GM06990 (cell line): ENCODE data around the gene DUSP21.
"Not testable (repeated sequence)": the region's sequence is repeated elsewhere in the genome, so short reads cannot be mapped to it uniquely, and the experiment has no call there.

Source experiments
- DNase-seq: peaks from one replicate; pipeline ENCODE4 v3.0.0-alpha.2; 2011; ENCODE audit not compliant: insufficient read length; ENCODE audit errors: extremely low read depth
- H3K27me3 ChIP-seq: replicated peaks from 2 replicates; pipeline ENCODE4 v1.6.0; 2011; ENCODE audit warnings: low read length; ENCODE audit not compliant: control insufficient read depth, insufficient read depth
- H3K36me3 ChIP-seq: 2 replicates; pipeline ENCODE4 v1.5.1; 2011; ENCODE audit warnings: low read length; ENCODE audit not compliant: control insufficient read depth, insufficient read depth
- H3K4me3 ChIP-seq: replicated peaks from 2 replicates; pipeline ENCODE4 v1.5.1; 2011; ENCODE audit warnings: low read depth, mild to moderate bottlenecking, control low read depth, low read length
- CTCF ChIP-seq: IDR thresholded peaks from 2 replicates; pipeline ENCODE4 v1.5.1; 2011; ENCODE audit warnings: low read length, control low read depth, mild to moderate bottlenecking, inconsistent platforms; ENCODE audit not compliant: insufficient read depth, poor library complexity, severe bottlenecking

The DUSP21 gene

GRCh38 chrX:44822601-44823000 is 21.2 kb upstream of the DUSP21 start:
- no peaks in the 10 kb centered on the region for H3K27me3 ChIP-seq
- H3K36me3 ChIP-seq = no peaks in the 10 kb centered on the region
- TF ChIP-seq CTCF = no peak
- no peak for DNase-seq
- H3K4me3 ChIP-seq = no peak overlapping the region

- H3K27me3 ChIP-seq, H3K4me3 ChIP-seq, H3K36me3 ChIP-seq, DNase-seq: not testable (repeated sequence)
These were observed 20.6 kb upstream of the DUSP21 start for GRCh38 chrX:44823193-44823592.

- TF ChIP-seq CTCF = no peak
- H3K4me3 ChIP-seq = no peak overlapping the region
- DNase-seq = no peak
- H3K36me3 ChIP-seq = no peaks in the 10 kb centered on the region
- no peaks in the 10 kb centered on the region for H3K27me3 ChIP-seq
These were observed 15.7 kb upstream of the DUSP21 start for GRCh38 chrX:44828008-44828605.

- TF ChIP-seq CTCF = no peak
- Histone ChIP-seq H3K36me3 (no peaks in the 10 kb centered on the region), H3K4me3 (no peak overlapping the region), H3K27me3 (no peaks in the 10 kb centered on the region)
- DNase-seq = no peak
These were observed 14.0 kb upstream of the DUSP21 start for GRCh38 chrX:44829832-44830231.

GRCh38 chrX:44842550-44843317 is 1.1 kb upstream of the DUSP21 start:
- Histone ChIP-seq H3K27me3 (no peaks in the 10 kb centered on the region), H3K36me3 (no peaks in the 10 kb centered on the region), H3K4me3 (no peak overlapping the region)
- TF ChIP-seq CTCF = no peak
- DNase-seq = no peak

- DNase-seq = no peak
- H3K36me3 ChIP-seq = no peaks in the 10 kb centered on the region
- TF ChIP-seq CTCF = no peak
These were observed 511 bp upstream of the DUSP21 start for GRCh38 chrX:44843318-44843702.

More at GRCh38 chrX:44843318-44843702, 511 bp upstream of the DUSP21 start:
- Histone ChIP-seq H3K27me3 (no peaks in the 10 kb centered on the region), H3K4me3 (no peak overlapping the region)
